GM12892 (cell line): ENCODE measurements around the gene WDR53.
"Not testable (repeated sequence)": the region's sequence is repeated elsewhere in the genome, so short reads cannot be mapped to it uniquely, and the experiment has no call there.

Experiments
- POLR2A ChIP-seq: IDR thresholded peaks from 2 replicates; pipeline ENCODE4 v1.6.1; 2011; ENCODE audit warnings: low read depth, low read length, control low read depth
- POLR2AphosphoS5 ChIP-seq: IDR thresholded peaks from 2 replicates; pipeline ENCODE4 v1.6.1; 2011; ENCODE audit warnings: low read depth, low read length, control low read depth

GRCh38 chr3:196597971-196598733, 29.8 kb upstream of the WDR53 start:
- TF ChIP-seq POLR2AphosphoS5, POLR2A: not testable (repeated sequence)
